IPS-20b (cell line): ENCODE measurements around the gene POLR2L.

ENCODE experiments used
- H3K27ac ChIP-seq: one replicate; pipeline ENCODE4 v1.5.1; 2013; ENCODE audit warnings: low read length
- H3K27me3 ChIP-seq: 2 replicates; pipeline ENCODE4 v1.6.1; 2013; ENCODE audit warnings: mild to moderate bottlenecking, low read length, inconsistent platforms; ENCODE audit not compliant: insufficient read depth
- H3K36me3 ChIP-seq: 2 replicates; pipeline ENCODE4 v1.6.1; 2013; ENCODE audit warnings: low read depth, mild to moderate bottlenecking, inconsistent platforms, low read length, moderate library complexity; ENCODE audit not compliant: insufficient read depth
- H3K4me1 ChIP-seq: 2 replicates; pipeline ENCODE4 v1.6.1; 2013; ENCODE audit warnings: mild to moderate bottlenecking, control low read depth, inconsistent platforms, low read length, moderate library complexity; ENCODE audit not compliant: insufficient read depth
- H3K4me3 ChIP-seq: 2 replicates; pipeline ENCODE4 v1.5.1; 2013; ENCODE audit warnings: mild to moderate bottlenecking, low read length, inconsistent platforms
- H3K9ac ChIP-seq: 2 replicates; pipeline ENCODE4 v1.6.1; 2013; ENCODE audit warnings: low read depth, mild to moderate bottlenecking, inconsistent platforms, low read length, moderate library complexity
- H3K9me3 ChIP-seq: 2 replicates; pipeline ENCODE4 v1.6.1; 2013; ENCODE audit warnings: mild to moderate bottlenecking, low read depth, low read length, inconsistent platforms; ENCODE audit not compliant: insufficient read depth

POLR2L gene

DNA sequence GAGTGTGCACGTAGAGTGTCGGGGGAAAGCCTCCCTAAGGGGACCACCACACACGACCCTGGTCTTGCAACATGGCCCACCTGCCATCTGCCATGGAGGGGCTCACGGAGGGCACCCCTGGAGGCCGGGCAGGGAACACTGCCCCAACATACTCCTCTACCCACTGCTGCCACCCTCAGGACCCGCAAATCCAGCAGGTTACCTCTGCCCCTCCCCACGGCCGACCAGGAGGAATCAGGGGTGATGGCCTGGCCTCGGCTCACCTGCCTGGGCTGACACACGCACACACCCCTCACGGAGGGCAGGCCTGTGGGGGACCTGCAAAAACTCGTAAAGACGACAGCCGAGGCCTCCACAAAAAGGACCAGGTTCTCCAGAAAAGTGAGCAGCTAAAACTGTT is 38.1 kb upstream of the POLR2L start:
- Histone ChIP-seq H3K36me3 (peaks cover 37% of the 10 kb centered on the region), H3K4me1 (no peaks in the 10 kb centered on the region), H3K9me3 (no peaks in the 10 kb centered on the region), H3K4me3 (no peak overlapping the region), H3K9ac (no peak overlapping the region), H3K27me3 (no peaks in the 10 kb centered on the region), H3K27ac (no peak overlapping the region)

DNA sequence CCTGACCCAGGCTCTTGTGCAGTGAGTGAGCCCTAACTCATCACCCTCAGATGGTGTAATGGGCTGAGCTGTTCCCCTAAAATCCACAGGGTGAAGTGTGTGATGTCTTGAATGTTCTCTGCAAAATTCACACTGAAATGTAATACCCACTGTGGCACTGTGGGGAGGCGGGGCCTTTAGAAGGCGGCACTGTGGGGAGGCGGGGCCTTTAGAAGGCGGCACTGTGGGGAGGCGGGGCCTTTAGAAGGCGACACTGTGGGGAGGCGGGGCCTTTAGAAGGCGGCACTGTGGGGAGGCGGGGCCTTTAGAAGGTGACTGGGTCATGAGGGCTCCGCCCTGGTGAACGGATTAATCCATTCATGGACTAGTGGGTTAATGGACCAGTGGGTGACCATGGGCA is 35.2 kb upstream of the POLR2L start:
- Histone ChIP-seq H3K9ac (no peak overlapping the region), H3K4me1 (no peaks in the 10 kb centered on the region)

DNA sequence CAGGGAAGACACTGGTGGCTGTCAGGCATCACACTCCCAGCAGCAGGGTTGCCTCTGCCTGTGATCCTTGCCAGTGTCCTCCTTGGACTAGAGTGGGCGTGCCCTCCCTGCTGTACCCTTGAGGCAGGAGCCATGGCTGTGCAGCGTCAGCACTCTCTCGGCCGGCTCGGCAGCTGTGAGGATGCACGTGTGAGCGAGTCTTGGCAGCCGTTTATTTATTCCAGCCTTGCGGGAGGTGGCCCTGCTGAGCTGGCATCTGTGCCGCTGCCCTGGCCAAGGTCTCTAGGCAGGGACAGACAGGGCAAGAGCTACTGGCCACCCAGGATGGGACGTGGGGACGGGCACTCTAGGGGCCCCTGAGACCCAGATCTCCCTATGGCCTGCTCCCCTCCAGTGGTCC is 34.2 kb upstream of the POLR2L start:
- Histone ChIP-seq H3K4me3 (no peak overlapping the region), H3K27me3 (no peaks in the 10 kb centered on the region; the same call in 1 of the 2 replicates), H3K27ac (no peak overlapping the region), H3K36me3 (peaks cover 28% of the 10 kb centered on the region), H3K4me1 (no peaks in the 10 kb centered on the region), H3K9me3 (no peaks in the 10 kb centered on the region), H3K9ac (no peak overlapping the region)

More for the DNA sequence above, 35.2 kb upstream of the POLR2L start:
- peaks cover 32% of the 10 kb centered on the region for H3K36me3 ChIP-seq
- H3K4me3 ChIP-seq: no peak overlapping the region
- no peak overlapping the region for H3K27ac ChIP-seq
- H3K27me3 ChIP-seq: no peaks in the 10 kb centered on the region; the same call in 1 of the 2 replicates
- H3K9me3 ChIP-seq: no peaks in the 10 kb centered on the region

DNA sequence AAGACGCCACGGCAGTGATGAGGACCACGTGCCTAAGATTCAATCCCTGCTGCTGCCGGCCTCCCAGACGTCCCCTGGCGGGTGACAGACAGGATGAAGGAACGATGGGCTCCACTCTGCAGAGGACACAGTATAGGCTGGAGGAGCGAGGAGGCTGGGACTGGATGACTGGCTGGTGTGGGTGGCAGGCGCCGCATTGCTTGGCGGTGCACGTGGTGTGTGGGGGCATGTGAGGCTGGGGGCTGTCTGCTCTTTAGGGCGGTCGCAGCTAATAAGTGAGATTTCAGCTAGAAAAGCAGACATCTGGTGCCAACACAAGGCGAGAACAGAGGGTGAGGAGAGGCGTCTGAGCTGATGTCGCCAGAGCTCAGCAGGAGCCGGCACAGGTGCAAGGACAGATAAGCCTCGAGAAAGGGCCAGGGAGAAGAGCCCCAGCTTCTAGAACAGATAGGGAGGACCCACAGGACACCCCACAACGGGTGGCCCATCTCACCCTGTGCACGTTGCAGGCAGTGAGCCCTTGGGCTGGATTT is 33.5 kb upstream of the POLR2L start:
- peaks cover 25% of the 10 kb centered on the region for H3K36me3 ChIP-seq

DNA sequence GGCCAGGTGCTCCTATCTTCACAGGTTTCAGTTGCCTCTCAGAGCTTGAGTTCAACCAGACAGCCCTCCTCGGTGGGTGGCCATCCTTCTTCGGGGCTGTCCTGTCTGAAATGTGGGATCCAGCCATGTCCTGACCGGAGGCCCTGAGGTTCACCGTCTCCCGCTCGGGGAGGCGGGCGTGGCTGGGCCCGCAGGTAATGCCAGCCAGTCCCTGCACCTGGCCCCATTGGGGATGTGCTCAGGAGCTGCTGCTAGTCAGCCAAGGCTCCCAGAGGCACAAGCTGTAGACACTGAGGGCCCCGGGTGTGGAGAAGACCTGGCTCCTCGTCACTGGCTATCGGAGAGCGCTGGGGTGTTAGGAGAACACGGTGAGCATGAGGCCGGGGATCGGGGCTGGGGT is 32.9 kb upstream of the POLR2L start:
- no peak overlapping the region for H3K4me3 ChIP-seq
- H3K27ac ChIP-seq: no peak overlapping the region
- no peaks in the 10 kb centered on the region; the same call in 1 of the 2 replicates for H3K4me1 ChIP-seq
- H3K9me3 ChIP-seq: no peaks in the 10 kb centered on the region
- H3K27me3 ChIP-seq: no peaks in the 10 kb centered on the region; the same call in 1 of the 2 replicates
- H3K36me3 ChIP-seq: peaks cover 18% of the 10 kb centered on the region
- H3K9ac ChIP-seq: no peak overlapping the region

More for the DNA sequence above, 33.5 kb upstream of the POLR2L start:
- Histone ChIP-seq H3K9me3 (no peaks in the 10 kb centered on the region), H3K4me3 (no peak overlapping the region), H3K27me3 (no peaks in the 10 kb centered on the region; the same call in 1 of the 2 replicates), H3K9ac (no peak overlapping the region), H3K4me1 (no peaks in the 10 kb centered on the region), H3K27ac (no peak overlapping the region)

DNA sequence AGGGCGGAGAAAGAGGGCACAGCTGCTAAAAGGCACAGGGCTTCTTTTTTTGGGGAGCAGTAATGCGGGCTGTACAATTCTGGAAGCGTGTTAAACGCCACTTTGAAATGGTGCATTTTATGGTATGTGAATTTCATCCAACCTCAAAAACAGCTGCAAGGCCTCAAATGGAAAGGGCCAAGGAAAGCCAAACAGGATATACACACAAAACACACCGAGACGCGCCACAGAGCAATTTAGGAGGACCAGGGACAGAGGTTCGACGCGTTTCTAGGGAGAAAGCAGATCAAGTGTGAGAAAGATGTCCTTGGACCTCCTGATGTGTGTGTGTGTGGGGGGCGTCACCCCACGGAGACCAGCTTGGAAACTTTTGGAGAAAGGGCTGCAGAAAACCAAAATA is 31.4 kb upstream of the POLR2L start:
- H3K27ac ChIP-seq: no peak overlapping the region

DNA sequence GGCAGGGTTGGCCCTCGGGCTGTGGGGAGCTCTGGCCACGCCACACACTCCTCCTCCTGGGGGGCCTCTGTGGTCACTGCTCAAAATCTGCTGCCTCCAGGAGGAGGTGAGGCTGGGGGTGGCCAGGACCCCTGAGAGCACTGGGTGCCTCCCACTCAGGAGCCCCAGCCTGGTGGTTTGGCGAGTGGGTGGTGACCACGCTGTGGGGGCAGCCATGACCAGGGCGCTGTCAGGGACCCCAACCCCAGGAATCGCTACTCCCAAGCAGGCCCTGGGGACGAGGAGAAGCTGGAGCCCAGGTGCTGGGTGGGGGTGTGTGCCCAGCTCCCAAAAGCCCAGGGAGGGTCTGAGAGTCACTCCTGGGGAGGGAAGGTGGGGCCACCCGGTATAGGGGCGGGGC is 30.5 kb upstream of the POLR2L start:
- H3K9me3 ChIP-seq: no peaks in the 10 kb centered on the region
- no peak overlapping the region for H3K9ac ChIP-seq
- no peaks in the 10 kb centered on the region; the same call in 1 of the 2 replicates for H3K27me3 ChIP-seq
- H3K4me1 ChIP-seq: no peaks in the 10 kb centered on the region; the same call in 1 of the 2 replicates
- peaks cover 19% of the 10 kb centered on the region for H3K36me3 ChIP-seq
- no peak overlapping the region for H3K27ac ChIP-seq
- H3K4me3 ChIP-seq: no peak overlapping the region

More for the DNA sequence above, 31.4 kb upstream of the POLR2L start:
- Histone ChIP-seq H3K9ac (no peak overlapping the region), H3K27me3 (no peaks in the 10 kb centered on the region; the same call in 1 of the 2 replicates), H3K9me3 (no peaks in the 10 kb centered on the region), H3K4me3 (no peak overlapping the region), H3K4me1 (no peaks in the 10 kb centered on the region; the same call in 1 of the 2 replicates), H3K36me3 (peaks cover 11% of the 10 kb centered on the region)

DNA sequence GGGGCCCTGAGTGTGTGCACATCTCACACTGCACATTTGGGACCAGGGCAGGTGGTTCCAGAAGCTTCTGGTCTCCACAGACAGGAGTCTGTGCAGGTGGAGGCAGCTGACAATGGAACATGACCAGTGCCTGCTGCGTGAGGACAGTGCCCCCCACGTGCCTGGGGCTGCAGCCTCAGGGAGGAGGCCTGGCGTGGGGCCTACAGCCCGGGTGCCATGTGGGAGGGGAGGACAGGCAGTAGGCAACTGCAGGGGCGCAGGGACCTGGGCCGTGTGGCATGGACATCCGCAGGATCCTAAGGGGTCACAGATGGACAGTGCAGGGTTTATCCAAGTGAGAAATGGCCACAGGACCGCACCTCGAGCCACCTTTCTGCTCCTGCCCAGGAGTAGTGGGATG is 29.1 kb upstream of the POLR2L start:
- no peak overlapping the region for H3K4me3 ChIP-seq
- H3K9ac ChIP-seq: no peak overlapping the region
- no peaks in the 10 kb centered on the region for H3K9me3 ChIP-seq
- no peak overlapping the region for H3K27ac ChIP-seq
- H3K36me3 ChIP-seq: peaks cover 19% of the 10 kb centered on the region
- no peaks in the 10 kb centered on the region; the same call in 1 of the 2 replicates for H3K4me1 ChIP-seq
- no peaks in the 10 kb centered on the region; the same call in 1 of the 2 replicates for H3K27me3 ChIP-seq

DNA sequence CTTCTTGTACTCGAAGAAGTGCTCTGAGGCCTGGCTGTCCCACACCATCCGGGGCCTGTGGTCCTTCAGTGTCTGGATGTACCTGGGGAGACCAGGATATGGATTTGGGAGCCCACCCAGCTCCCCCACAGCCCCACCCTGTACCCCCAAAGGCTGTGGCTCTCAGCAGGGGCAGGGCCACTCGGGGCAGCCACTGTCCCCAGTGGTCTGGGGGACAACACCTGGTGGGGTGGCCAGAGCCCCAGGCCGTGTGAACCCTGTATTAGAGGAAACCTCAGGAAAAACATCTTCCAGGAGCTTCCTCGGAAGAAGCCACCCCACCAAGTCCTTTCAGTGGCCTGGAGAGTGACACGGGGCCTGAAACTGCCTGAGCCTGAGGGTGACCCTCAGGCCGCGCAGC is 28.1 kb upstream of the POLR2L start:
- H3K9ac ChIP-seq: no peak overlapping the region
- H3K27ac ChIP-seq: no peak overlapping the region
- H3K36me3 ChIP-seq: peaks cover 19% of the 10 kb centered on the region
- H3K4me3 ChIP-seq: no peak overlapping the region
- H3K27me3 ChIP-seq: no peaks in the 10 kb centered on the region; the same call in 1 of the 2 replicates
- H3K4me1 ChIP-seq: no peaks in the 10 kb centered on the region; the same call in 1 of the 2 replicates
- H3K9me3 ChIP-seq: no peaks in the 10 kb centered on the region

DNA sequence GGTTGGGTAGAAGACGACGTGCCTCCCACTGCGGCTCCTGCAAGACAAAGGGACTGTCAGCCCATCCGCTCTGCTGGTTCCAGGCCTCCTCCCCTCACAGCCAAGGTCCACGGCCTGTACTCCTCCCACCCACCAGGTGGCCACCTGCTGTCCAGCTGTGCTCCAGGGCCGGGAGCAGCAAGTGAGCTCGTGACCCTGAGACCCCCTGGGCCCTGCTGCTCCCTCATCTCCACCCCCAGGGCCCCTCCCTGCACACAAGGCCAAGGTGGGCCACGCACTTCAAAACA is 27.7 kb upstream of the POLR2L start:
- H3K27me3 ChIP-seq: no peaks in the 10 kb centered on the region; the same call in 1 of the 2 replicates
- H3K9ac ChIP-seq: no peak overlapping the region
- H3K9me3 ChIP-seq: no peaks in the 10 kb centered on the region
- no peak overlapping the region for H3K27ac ChIP-seq
- H3K4me3 ChIP-seq: no peak overlapping the region
- no peaks in the 10 kb centered on the region; the same call in 1 of the 2 replicates for H3K4me1 ChIP-seq
- H3K36me3 ChIP-seq: peaks cover 19% of the 10 kb centered on the region

DNA sequence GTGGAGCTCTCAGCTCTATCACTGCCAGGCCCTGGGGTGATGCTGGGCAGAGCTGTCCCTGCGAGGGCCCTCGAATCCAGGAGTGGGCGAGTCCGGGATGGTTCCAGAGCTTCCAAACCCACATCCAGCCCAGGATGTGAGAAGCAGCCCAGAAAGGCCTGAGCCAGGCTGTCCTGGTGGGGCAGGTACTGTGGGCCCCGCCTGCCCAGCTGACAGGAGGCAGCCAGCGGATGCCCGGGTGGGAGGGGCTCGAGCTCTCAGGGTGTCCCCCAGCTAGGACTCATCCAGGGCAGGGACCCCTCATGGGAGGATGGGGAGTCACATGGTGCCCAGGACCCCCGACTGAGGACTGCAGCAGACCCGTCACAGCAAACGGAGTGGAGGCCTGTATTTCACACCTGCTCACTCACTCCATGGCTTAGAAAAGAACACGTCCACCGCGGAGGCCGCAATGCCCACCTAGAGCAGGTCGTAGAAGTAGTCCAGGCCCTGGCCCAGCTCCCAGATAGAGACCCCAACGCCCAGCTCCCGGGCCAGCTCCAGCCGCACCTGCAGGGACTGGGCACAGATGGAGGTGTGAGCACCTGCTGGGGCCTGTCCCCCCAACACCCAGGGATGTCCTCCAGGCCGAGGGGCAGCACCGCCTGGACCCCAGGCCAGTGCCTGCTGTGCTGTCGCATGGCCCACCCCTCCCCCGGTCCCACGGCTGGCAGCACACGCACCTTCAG is 27.2 kb upstream of the POLR2L start:
- H3K9ac ChIP-seq: no peak overlapping the region
- peaks cover 16% of the 10 kb centered on the region for H3K36me3 ChIP-seq
- no peaks in the 10 kb centered on the region; the same call in 1 of the 2 replicates for H3K27me3 ChIP-seq
- no peak overlapping the region for H3K27ac ChIP-seq
- no peak overlapping the region for H3K4me3 ChIP-seq
- no peaks in the 10 kb centered on the region; the same call in 1 of the 2 replicates for H3K4me1 ChIP-seq
- no peaks in the 10 kb centered on the region for H3K9me3 ChIP-seq

DNA sequence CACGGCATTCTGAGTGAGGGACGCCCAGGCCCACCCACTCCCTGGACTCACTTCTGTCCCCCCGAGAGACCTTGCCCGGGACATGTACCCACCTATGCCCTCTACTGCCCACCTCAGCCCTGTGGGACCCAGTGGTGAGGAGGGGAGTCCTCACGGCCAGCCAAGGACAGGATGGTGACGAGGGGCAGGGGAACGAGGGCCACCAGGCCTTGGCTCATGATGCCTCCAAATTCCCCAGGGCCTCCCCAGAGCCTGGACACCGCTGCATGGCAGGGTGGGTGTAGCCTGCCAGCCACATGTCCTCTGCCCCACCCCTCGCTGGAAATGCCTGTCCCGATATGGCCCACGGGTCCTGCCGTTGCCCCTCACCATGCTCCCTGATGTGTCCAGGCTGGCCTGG is 26.5 kb upstream of the POLR2L start:
- H3K9ac ChIP-seq: no peak overlapping the region
- H3K9me3 ChIP-seq: no peaks in the 10 kb centered on the region
- H3K4me1 ChIP-seq: peaks cover 1% of the 10 kb centered on the region; the same call in 1 of the 2 replicates
- peaks cover 13% of the 10 kb centered on the region; the same call in 1 of the 2 replicates for H3K36me3 ChIP-seq
- no peaks in the 10 kb centered on the region; the same call in 1 of the 2 replicates for H3K27me3 ChIP-seq
- H3K27ac ChIP-seq: no peak overlapping the region
- H3K4me3 ChIP-seq: no peak overlapping the region
